ENCODE results near the gene RIN2.
"Not testable (repeated sequence)": the region's sequence is repeated elsewhere in the genome, so short reads cannot be mapped to it uniquely, and the experiment has no call there.

The RIN2 gene

GRCh38 chr20:19738951-19739350 is 19.1 kb upstream of the RIN2 start:
- DNase-seq, result no peak

GRCh38 chr20:19739351-19739750 is 18.7 kb upstream of the RIN2 start:
- no peak for DNase-seq

- DNase-seq, result no peak
These were observed 17.5 kb upstream of the RIN2 start for GRCh38 chr20:19740512-19740911.

- no peak for DNase-seq
These were observed 16.1 kb upstream of the RIN2 start for GRCh38 chr20:19741924-19742323.

GRCh38 chr20:19742974-19743639 is 15.0 kb upstream of the RIN2 start:
- DNase-seq, result peak; percentile 86 to 94

- no peak for DNase-seq
These were observed 14.4 kb upstream of the RIN2 start for GRCh38 chr20:19743640-19743995.

- no peak for DNase-seq
These were observed 13.0 kb upstream of the RIN2 start for GRCh38 chr20:19745106-19745505.

- no peak for DNase-seq
These were observed 12.5 kb upstream of the RIN2 start for GRCh38 chr20:19745584-19745983.

- no peak for DNase-seq
These were observed 11.7 kb upstream of the RIN2 start for GRCh38 chr20:19746396-19746795.

- DNase-seq, result no peak
These were observed 10.2 kb upstream of the RIN2 start for GRCh38 chr20:19747903-19748302.

GRCh38 chr20:19748681-19749080 is 9.4 kb upstream of the RIN2 start:
- no peak for DNase-seq

- peak in 1 of 2 donors; percentile 11 for DNase-seq
These were observed 8.4 kb upstream of the RIN2 start for GRCh38 chr20:19749618-19750071.

- no peak for DNase-seq
These were observed 7.9 kb upstream of the RIN2 start for GRCh38 chr20:19750101-19750606.

- peak in 1 of 2 donors; percentile 24 for DNase-seq
These were observed 7.0 kb upstream of the RIN2 start for GRCh38 chr20:19750907-19751636.

- DNase-seq, result not testable (repeated sequence)
These were observed 3.9 kb upstream of the RIN2 start for GRCh38 chr20:19754201-19754600.

- DNase-seq, result no peak
These were observed 1.1 kb upstream of the RIN2 start for GRCh38 chr20:19756761-19757486.

GRCh38 chr20:19757487-19758132 is 448 bp upstream of the RIN2 start:
- peak; percentile 29 to 30 for DNase-seq

GRCh38 chr20:19758501-19759331 is 658 bp downstream of the RIN2 start:
- DNase-seq, result peak; percentile 43 to 52

- DNase-seq, result no peak
These were observed 2.3 kb downstream of the RIN2 start for GRCh38 chr20:19760371-19760721.

- DNase-seq, result no peak
These were observed 3.3 kb downstream of the RIN2 start for GRCh38 chr20:19761326-19761725.

GRCh38 chr20:19761841-19762240 is 3.8 kb downstream of the RIN2 start:
- DNase-seq, result no peak

- DNase-seq, result peak in 1 of 2 donors; percentile 20
These were observed 6.1 kb downstream of the RIN2 start for GRCh38 chr20:19764207-19764606.

All from inflammatory macrophage (primary cell).